Putamen (tissue), 1 donor: ENCODE data around the gene CARM1.
"Not testable (repeated sequence)": the region's sequence is repeated elsewhere in the genome, so short reads cannot be mapped to it uniquely, and the experiment has no call there.

Experiments
- DNase-seq: peaks from one replicate; pipeline ENCODE4 v3.0.0-alpha.2; 2016; ENCODE audit warnings: low spot score

CARM1 gene

GRCh38 chr19:10870955-10871603 is at the start of gene CARM1:
Gene CARM1 (plus strand): TSS chr19:10871553. CDS start chr19:10871703, 150 bp downstream.
- peak; percentile 99 for DNase-seq

- DNase-seq = no peak
These were observed 47.7 kb upstream of the CARM1 start for GRCh38 chr19:10823690-10824089.

GRCh38 chr19:10826231-10826630 is 45.1 kb upstream of the CARM1 start:
- no peak for DNase-seq

- DNase-seq = no peak
These were observed 44.5 kb upstream of the CARM1 start for GRCh38 chr19:10826846-10827245.

GRCh38 chr19:10828981-10829821 is 42.2 kb upstream of the CARM1 start:
- no peak for DNase-seq

GRCh38 chr19:10829967-10830366 is 41.4 kb upstream of the CARM1 start:
- DNase-seq = no peak

- DNase-seq = no peak
These were observed 41.0 kb upstream of the CARM1 start for GRCh38 chr19:10830370-10830769.

- DNase-seq = no peak
These were observed 40.2 kb upstream of the CARM1 start for GRCh38 chr19:10830931-10831779.

- DNase-seq = no peak
These were observed 39.1 kb upstream of the CARM1 start for GRCh38 chr19:10831987-10832938.

- no peak for DNase-seq
These were observed 38.4 kb upstream of the CARM1 start for GRCh38 chr19:10832939-10833296.

- peak; percentile 13 for DNase-seq
These were observed 36.1 kb upstream of the CARM1 start for GRCh38 chr19:10835089-10835753.

GRCh38 chr19:10835754-10836478 is 35.4 kb upstream of the CARM1 start, which contains the start of gene TMED1:
Gene TMED1 (minus strand): TSS chr19:10836212. CDS start chr19:10836191, 21 bp downstream.
- peak; percentile 98 for DNase-seq

GRCh38 chr19:10836479-10837330 is 34.6 kb upstream of the CARM1 start:
- DNase-seq = no peak

- not testable (repeated sequence) for DNase-seq
These were observed 33.7 kb upstream of the CARM1 start for GRCh38 chr19:10837649-10838048.

- no peak for DNase-seq
These were observed 33.0 kb upstream of the CARM1 start for GRCh38 chr19:10838377-10838776.

GRCh38 chr19:10839114-10840050 is 32.0 kb upstream of the CARM1 start:
- DNase-seq = no peak

GRCh38 chr19:10842788-10843187 is 28.6 kb upstream of the CARM1 start:
- DNase-seq = no peak
